MM.1S (cell line): ENCODE data around the gene ANKRD26.

Experiments
- DNase-seq: peaks from one replicate; pipeline ENCODE4 v3.0.0-alpha.2; 2015
- H2AFZ ChIP-seq: fragments of 300-600 bp; sonication (generic); 2 replicates; pipeline ENCODE4 v1.6.0; 2016; ENCODE audit warnings: antibody characterized with exemption, low read length
- H3F3A ChIP-seq: fragments of 300-600 bp; sonication (generic); 2 replicates; pipeline ENCODE4 v1.6.1; 2016; ENCODE audit warnings: mild to moderate bottlenecking, antibody characterized with exemption, low read length, moderate library complexity, mixed read lengths; ENCODE audit not compliant: insufficient read depth
- H3K27ac ChIP-seq: fragments of 300-600 bp; sonication (generic); 2 replicates; pipeline ENCODE4 v1.5.1; 2016; ENCODE audit warnings: mild to moderate bottlenecking, low read length
- H3K27me3 ChIP-seq: fragments of 300-600 bp; sonication (generic); replicated peaks from 2 replicates; pipeline ENCODE4 v1.6.0; 2016; ENCODE audit warnings: low read length; ENCODE audit not compliant: insufficient read depth
- H3K36me3 ChIP-seq: fragments of 300-600 bp; sonication (generic); replicated peaks from 2 replicates; pipeline ENCODE4 v1.6.1; 2016; ENCODE audit warnings: mild to moderate bottlenecking, low read length, mixed read lengths; ENCODE audit not compliant: insufficient read depth
- H3K4me1 ChIP-seq: fragments of 300-600 bp; sonication (generic); 2 replicates; pipeline ENCODE4 v1.6.1; 2016; ENCODE audit warnings: low read length, mixed read lengths
- H3K4me2 ChIP-seq: fragments of 300-600 bp; sonication (generic); 2 replicates; pipeline ENCODE4 v1.6.0; 2016; ENCODE audit warnings: low read depth, low read length
- H3K4me3 ChIP-seq: fragments of 300-600 bp; sonication (generic); 2 replicates; pipeline ENCODE4 v1.5.1; 2016; ENCODE audit warnings: low read length, mixed read lengths
- H3K79me2 ChIP-seq: fragments of 300-600 bp; sonication (generic); 2 replicates; pipeline ENCODE4 v1.6.1; 2016; ENCODE audit warnings: mixed run types, low read length, mixed read lengths
- H3K9ac ChIP-seq: fragments of 300-600 bp; sonication (generic); 2 replicates; pipeline ENCODE4 v1.6.1; 2016; ENCODE audit warnings: low read length, mixed read lengths
- H3K9me2 ChIP-seq: fragments of 300-600 bp; sonication (generic); replicated peaks from 2 replicates; pipeline ENCODE4 v1.6.1; 2016; ENCODE audit warnings: mild to moderate bottlenecking, low read length, mixed read lengths; ENCODE audit not compliant: insufficient read depth
- H3K9me3 ChIP-seq: fragments of 300-600 bp; sonication (generic); replicated peaks from 2 replicates; pipeline ENCODE4 v1.6.1; 2016; ENCODE audit warnings: mild to moderate bottlenecking, low read length, mixed read lengths; ENCODE audit not compliant: insufficient read depth
- H4K20me1 ChIP-seq: fragments of 300-600 bp; sonication (generic); 2 replicates; pipeline ENCODE4 v1.6.1; 2016; ENCODE audit warnings: mild to moderate bottlenecking, low read length, moderate library complexity, mixed read lengths; ENCODE audit not compliant: insufficient read depth
- EZH2 ChIP-seq: fragments of 300-600 bp; sonication (generic); optimal IDR thresholded peaks from 2 replicates; pipeline ENCODE3; 2017; ENCODE audit warnings: low read depth, mild to moderate bottlenecking, antibody characterized with exemption, low read length, mixed read lengths
- EZH2phosphoT487 ChIP-seq: fragments of 300-600 bp; sonication (generic); IDR thresholded peaks from 2 replicates; pipeline ENCODE4 v1.6.1; 2018; ENCODE audit warnings: antibody characterized with exemption, low read length
- TF ChIP-seq, protein P1 (sequence below): fragments of 300-600 bp; sonication (generic); IDR thresholded peaks from 2 replicates; pipeline ENCODE4 v1.5.1; 2016; ENCODE audit warnings: antibody characterized with exemption, low read length, mixed read lengths

ANKRD26 gene

DNA sequence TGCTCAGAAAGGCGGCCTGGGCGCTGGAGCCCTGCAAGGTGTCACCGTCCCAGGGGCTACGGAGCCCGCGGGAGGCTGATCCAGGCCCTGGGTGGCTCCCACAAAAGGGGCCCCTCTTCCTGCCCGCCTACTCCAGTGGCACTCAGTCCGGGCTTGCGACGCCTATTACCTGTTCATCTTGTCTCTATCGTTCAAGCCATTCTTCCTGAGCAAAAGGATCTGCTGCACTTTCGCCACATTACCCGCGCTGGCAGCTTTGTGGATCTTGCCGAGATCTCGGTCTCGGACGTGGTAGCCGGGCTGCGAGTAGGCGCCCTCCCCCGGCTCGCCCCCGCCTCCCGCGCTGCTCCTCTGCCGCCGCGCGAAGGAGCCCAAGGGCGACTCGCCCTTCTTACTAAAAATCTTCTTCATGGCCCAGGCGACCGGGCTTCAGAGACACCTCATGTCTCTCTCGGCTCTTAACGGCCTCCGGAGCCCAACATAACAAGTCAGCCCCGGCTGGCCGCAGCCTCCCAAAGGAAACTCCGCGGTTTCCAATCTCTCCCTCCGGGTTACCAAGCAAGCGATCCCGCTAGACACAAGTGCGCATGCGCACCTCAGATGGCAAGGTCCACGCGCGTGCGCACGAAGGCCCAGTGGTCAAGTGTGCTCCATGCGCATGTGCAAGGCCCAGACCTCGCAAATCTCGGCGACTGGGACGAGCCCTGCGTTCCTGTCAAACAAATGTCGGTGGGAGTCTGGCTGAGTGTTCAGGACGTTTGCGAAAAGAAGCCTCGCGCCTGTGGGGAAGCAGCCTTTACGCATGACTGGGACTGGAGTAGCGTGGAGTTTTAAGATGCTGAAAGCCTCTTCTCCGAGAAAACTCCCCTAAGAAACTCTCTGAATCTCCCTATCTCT lies at the start of gene ANKRD26:
Gene ANKRD26, minus strand, starts transcription at position 579 of the 897 bp plus-strand sequence. Its CDS starts 168 bp downstream, at position 411.
- H3K27ac ChIP-seq = peak within 1 kb of the TSS; percentile 68; the same call in 1 of the 2 replicates

DNA sequence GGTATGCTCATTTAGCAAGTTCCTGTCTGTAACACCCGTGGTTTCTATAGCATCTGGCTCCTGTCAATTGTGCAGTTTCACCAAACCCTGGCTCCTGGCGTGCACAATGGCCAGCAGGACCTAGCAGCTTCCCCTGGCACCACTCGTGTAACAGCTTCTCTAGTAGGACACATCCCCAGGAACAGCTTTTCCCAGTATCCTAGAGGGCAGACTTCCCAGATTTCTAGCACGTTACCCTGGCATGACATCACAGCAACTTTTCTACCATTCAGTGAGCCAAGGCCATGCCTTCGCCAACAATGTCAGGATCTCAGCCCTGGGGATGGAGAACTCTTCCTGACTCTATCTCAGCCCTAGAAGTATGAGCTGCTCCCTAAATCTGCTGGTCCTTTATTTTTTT lies 47.4 kb upstream of the ANKRD26 start:
- peaks cover 6% of the 10 kb centered on the region for H3K4me1 ChIP-seq
- no peak overlapping the region for H3K4me3 ChIP-seq
- no peak overlapping the region for H3K4me2 ChIP-seq
- no peaks in the 10 kb centered on the region for H3K9me2 ChIP-seq
- peaks cover 11% of the 10 kb centered on the region for H3K36me3 ChIP-seq
- no peak overlapping the region for H3K9ac ChIP-seq
- H3K27me3 ChIP-seq = no peaks in the 10 kb centered on the region
- H3K79me2 ChIP-seq = peaks cover 88% of the 10 kb centered on the region
- H3K27ac ChIP-seq = no peak overlapping the region
- H4K20me1 ChIP-seq = peaks cover 15% of the 10 kb centered on the region
- H2AFZ ChIP-seq = no peak overlapping the region
- no peaks in the 10 kb centered on the region for H3F3A ChIP-seq
- no peak for TF ChIP-seq EZH2phosphoT487
- TF ChIP-seq, protein P1, sequence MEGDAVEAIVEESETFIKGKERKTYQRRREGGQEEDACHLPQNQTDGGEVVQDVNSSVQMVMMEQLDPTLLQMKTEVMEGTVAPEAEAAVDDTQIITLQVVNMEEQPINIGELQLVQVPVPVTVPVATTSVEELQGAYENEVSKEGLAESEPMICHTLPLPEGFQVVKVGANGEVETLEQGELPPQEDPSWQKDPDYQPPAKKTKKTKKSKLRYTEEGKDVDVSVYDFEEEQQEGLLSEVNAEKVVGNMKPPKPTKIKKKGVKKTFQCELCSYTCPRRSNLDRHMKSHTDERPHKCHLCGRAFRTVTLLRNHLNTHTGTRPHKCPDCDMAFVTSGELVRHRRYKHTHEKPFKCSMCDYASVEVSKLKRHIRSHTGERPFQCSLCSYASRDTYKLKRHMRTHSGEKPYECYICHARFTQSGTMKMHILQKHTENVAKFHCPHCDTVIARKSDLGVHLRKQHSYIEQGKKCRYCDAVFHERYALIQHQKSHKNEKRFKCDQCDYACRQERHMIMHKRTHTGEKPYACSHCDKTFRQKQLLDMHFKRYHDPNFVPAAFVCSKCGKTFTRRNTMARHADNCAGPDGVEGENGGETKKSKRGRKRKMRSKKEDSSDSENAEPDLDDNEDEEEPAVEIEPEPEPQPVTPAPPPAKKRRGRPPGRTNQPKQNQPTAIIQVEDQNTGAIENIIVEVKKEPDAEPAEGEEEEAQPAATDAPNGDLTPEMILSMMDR = no peak
- no peak for TF ChIP-seq EZH2
- DNase-seq = no peak
- no peaks in the 10 kb centered on the region for H3K9me3 ChIP-seq

More for the DNA sequence above, at the start of gene ANKRD26:
- Histone ChIP-seq H3K36me3 (no peaks in the 10 kb centered on the region), H4K20me1 (no peaks in the 10 kb centered on the region), H3K4me2 (peak within 1 kb of the TSS; percentile 80), H2AFZ (peak within 1 kb of the TSS; percentile 95), H3K27me3 (no peaks in the 10 kb centered on the region), H3K9me3 (no peaks in the 10 kb centered on the region), H3F3A (no peaks in the 10 kb centered on the region), H3K9me2 (no peaks in the 10 kb centered on the region), H3K4me1 (no peaks in the 10 kb centered on the region), H3K79me2 (peaks cover 8% of the 10 kb centered on the region), H3K4me3 (peak within 1 kb of the TSS; percentile 70), H3K9ac (peak within 1 kb of the TSS; percentile 76)
- TF ChIP-seq, protein P1 = peak; percentile 10; the same call in 1 of the 2 replicates
- TF ChIP-seq EZH2phosphoT487 (no peak), EZH2 (no peak)
- peak; percentile 99 for DNase-seq

DNA sequence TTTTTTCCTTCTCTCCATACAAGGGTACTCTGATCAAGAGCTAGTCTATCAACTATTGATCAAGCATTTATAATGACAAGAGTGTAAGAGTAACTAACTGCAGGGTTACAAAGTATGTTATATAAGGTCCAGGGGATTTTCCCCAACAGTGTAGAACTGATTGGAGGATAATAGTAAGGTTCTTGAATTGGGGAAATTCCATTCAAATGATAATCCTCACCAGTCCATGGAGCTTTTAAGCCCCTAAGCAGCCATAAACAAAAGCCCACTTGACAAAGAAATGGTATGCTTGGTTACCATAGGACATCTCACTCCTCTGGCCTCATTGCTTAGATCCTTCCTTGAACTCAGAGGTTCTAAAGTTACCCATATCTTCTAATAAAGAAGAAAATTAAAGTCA lies 45.6 kb upstream of the ANKRD26 start:
- Histone ChIP-seq H3K36me3 (peaks cover 11% of the 10 kb centered on the region), H3K4me3 (no peak overlapping the region), H3K9me2 (no peaks in the 10 kb centered on the region), H3K4me2 (no peak overlapping the region), H3K27ac (no peak overlapping the region), H2AFZ (no peak overlapping the region), H3K9ac (no peak overlapping the region), H3K4me1 (no peaks in the 10 kb centered on the region; the same call in 1 of the 2 replicates), H3K27me3 (no peaks in the 10 kb centered on the region), H3K9me3 (no peaks in the 10 kb centered on the region), H4K20me1 (peaks cover 12% of the 10 kb centered on the region), H3K79me2 (peaks cover 72% of the 10 kb centered on the region), H3F3A (no peaks in the 10 kb centered on the region)
- TF ChIP-seq EZH2 (no peak), EZH2phosphoT487 (no peak)
- TF ChIP-seq, protein P1 = no peak
- no peak for DNase-seq
